NB4 (cell line): ENCODE results near the gene MAN2B2.

ENCODE experiments used
- POLR2A ChIP-seq: IDR thresholded peaks from 2 replicates; pipeline ENCODE4 v1.6.1; 2011; ENCODE audit warnings: mild to moderate bottlenecking; ENCODE audit not compliant: insufficient read length; ENCODE audit errors: extremely low read depth
- TF ChIP-seq, protein P1 (sequence below): IDR thresholded peaks from one replicate; pipeline ENCODE4 v1.5.1; 2012; ENCODE audit warnings: low read depth, low read length

DNA sequence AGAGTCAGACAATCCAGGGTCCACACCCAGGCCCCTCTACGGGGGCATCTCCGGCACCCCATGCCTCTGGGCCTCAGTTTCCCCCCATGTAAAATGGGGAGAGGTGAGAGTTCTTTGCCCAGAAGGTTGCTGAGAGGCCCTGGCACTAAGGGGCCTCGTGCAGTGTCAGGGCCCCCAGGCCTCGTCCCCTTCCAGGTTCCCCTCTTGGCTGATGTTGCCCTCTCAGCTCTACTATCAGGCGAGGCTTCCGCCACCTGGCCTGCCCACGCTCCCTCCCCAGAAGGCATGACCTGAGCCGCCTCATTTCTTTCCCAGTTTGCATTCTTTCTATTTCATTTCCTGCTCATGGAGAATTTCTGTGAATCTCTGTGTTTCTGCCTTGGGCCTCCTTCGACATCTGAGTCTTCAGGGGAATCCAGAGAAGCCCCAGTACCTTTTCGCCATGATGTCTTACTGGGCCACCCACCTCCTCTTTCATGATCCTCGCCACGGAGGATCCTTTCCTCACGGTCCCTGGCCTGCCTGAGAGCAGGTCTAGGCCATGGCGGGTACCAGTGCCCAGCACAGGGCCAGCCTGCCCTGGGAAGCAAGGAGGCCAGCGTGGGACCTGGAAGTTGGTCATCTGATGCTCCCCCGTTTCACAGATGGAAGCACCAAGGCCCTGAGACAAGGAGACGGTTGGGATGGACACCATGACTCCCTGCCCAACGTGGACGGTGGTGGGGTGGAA lies 43.6 kb downstream of the MAN2B2 start:
- TF ChIP-seq, protein P1, sequence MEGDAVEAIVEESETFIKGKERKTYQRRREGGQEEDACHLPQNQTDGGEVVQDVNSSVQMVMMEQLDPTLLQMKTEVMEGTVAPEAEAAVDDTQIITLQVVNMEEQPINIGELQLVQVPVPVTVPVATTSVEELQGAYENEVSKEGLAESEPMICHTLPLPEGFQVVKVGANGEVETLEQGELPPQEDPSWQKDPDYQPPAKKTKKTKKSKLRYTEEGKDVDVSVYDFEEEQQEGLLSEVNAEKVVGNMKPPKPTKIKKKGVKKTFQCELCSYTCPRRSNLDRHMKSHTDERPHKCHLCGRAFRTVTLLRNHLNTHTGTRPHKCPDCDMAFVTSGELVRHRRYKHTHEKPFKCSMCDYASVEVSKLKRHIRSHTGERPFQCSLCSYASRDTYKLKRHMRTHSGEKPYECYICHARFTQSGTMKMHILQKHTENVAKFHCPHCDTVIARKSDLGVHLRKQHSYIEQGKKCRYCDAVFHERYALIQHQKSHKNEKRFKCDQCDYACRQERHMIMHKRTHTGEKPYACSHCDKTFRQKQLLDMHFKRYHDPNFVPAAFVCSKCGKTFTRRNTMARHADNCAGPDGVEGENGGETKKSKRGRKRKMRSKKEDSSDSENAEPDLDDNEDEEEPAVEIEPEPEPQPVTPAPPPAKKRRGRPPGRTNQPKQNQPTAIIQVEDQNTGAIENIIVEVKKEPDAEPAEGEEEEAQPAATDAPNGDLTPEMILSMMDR = no peak
- TF ChIP-seq POLR2A = no peak
